ENCODE results near the gene QRFP.

The QRFP gene

GRCh38 chr9:130904070-130905044, 7.7 kb upstream of the QRFP start:
- no peak for DNase-seq

GRCh38 chr9:130903194-130904069, 6.8 kb upstream of the QRFP start:
- no peak for DNase-seq

- no peak for DNase-seq
These were observed 5.9 kb upstream of the QRFP start for GRCh38 chr9:130902204-130903185.

- no peak for DNase-seq
These were observed 5.0 kb upstream of the QRFP start for GRCh38 chr9:130901498-130902203.

- DNase-seq: no peak
These were observed 4.3 kb upstream of the QRFP start for GRCh38 chr9:130900701-130901497.

GRCh38 chr9:130899051-130899748, 2.6 kb upstream of the QRFP start:
- DNase-seq: no peak

- no peak for DNase-seq
These were observed 1.9 kb upstream of the QRFP start for GRCh38 chr9:130898552-130898852.

- no peak for DNase-seq
These were observed 1.4 kb upstream of the QRFP start for GRCh38 chr9:130897848-130898551.

- DNase-seq: no peak
These were observed 616 bp upstream of the QRFP start for GRCh38 chr9:130897105-130897751.

- no peak for DNase-seq
These were observed 955 bp downstream of the QRFP start for GRCh38 chr9:130895481-130896232.

GRCh38 chr9:130895038-130895437, 1.6 kb downstream of the QRFP start:
- no peak for DNase-seq

- DNase-seq: no peak
These were observed 2.1 kb downstream of the QRFP start for GRCh38 chr9:130894546-130894945.

GRCh38 chr9:130893341-130894101, 3.1 kb downstream of the QRFP start:
- DNase-seq: no peak

- no peak for DNase-seq
These were observed 3.9 kb downstream of the QRFP start for GRCh38 chr9:130892477-130893304.

- DNase-seq: no peak
These were observed 4.7 kb downstream of the QRFP start for GRCh38 chr9:130891688-130892476.

Data from T-helper 9 cell (primary cell).